H1 (cell line): ENCODE results near the gene MMP28. TPM values are rescaled to one million over a fixed set of nuclear protein-coding genes. Genes with fewer than 3 reads are reported as not detected.

ENCODE experiments used
- CTCF ChIA-PET: fragments of 300-600 bp; sonication (Branson Sonifier 250); formaldehyde crosslinking; loops from one replicate; lab custom pipeline; 2021; ENCODE audit not compliant: partially characterized antibody; lab: Charles Lee
- POLR2A ChIA-PET: fragments of 300-600 bp; sonication (Branson Sonifier 250); formaldehyde crosslinking; loops from one replicate; lab custom pipeline; 2021; ENCODE audit warnings: inconsistent platforms; ENCODE audit not compliant: partially characterized antibody; lab: Charles Lee
- DNase-seq, 2 experiments: peaks; one replicate each; pipeline versions ENCODE4 v3.0.0 to v3.0.0-alpha.2; 2010 to 2022; ENCODE audit warnings: low spot score in 2 of 2, low read depth in 1 of 2, mixed read lengths in 1 of 2
- FAIRE-seq: peaks from 2 replicates; lab custom pipeline; 2011; peaks lifted over from hg19 to GRCh38; lab: Jason Lieb, UNC
- H2AFZ ChIP-seq: 2 replicates; pipeline ENCODE4 v1.8.1; 2012; ENCODE audit warnings: low read length, inconsistent platforms
- H2AK5ac ChIP-seq: 2 replicates; pipeline ENCODE4 v1.6.1; 2013; ENCODE audit warnings: low read depth, low read length
- H2BK120ac ChIP-seq: replicated peaks from 2 replicates; pipeline ENCODE3; 2013; ENCODE audit warnings: low read depth, low read length, inconsistent platforms
- H2BK12ac ChIP-seq: 2 replicates; pipeline ENCODE4 v1.6.1; 2013; ENCODE audit warnings: low read depth, low read length
- H2BK15ac ChIP-seq: 2 replicates; pipeline ENCODE4 v1.6.1; 2013; ENCODE audit warnings: low read length
- H2BK20ac ChIP-seq: 2 replicates; pipeline ENCODE4 v1.6.1; 2013; ENCODE audit warnings: low read length
- H2BK5ac ChIP-seq: 2 replicates; pipeline ENCODE4 v1.6.1; 2013; ENCODE audit warnings: low read depth, low read length
- H3K14ac ChIP-seq: 2 replicates; pipeline ENCODE4 v1.6.1; 2013; ENCODE audit warnings: inconsistent platforms; ENCODE audit not compliant: insufficient read length
- H3K18ac ChIP-seq: 2 replicates; pipeline ENCODE4 v1.6.1; 2013; ENCODE audit warnings: low read length; ENCODE audit errors: extremely low read depth
- H3K23ac ChIP-seq: 2 replicates; pipeline ENCODE4 v1.6.1; 2013; ENCODE audit warnings: inconsistent platforms; ENCODE audit not compliant: insufficient read length
- H3K23me2 ChIP-seq: 2 replicates; pipeline ENCODE4 v1.6.1; 2013; ENCODE audit warnings: low read depth, low read length
- H3K27ac ChIP-seq: 2 replicates; pipeline ENCODE4 v1.6.1; 2011; ENCODE audit warnings: low read depth, low read length, inconsistent platforms
- H3K27me3 ChIP-seq, 4 experiments: replicated peaks in 1 of 4; 1 replicate in 1 of 4; 2 replicates in 3 of 4; pipeline versions ENCODE4 v1.6.1 to v1.8.1; 2011 to 2013; ENCODE audit warnings: low read length in 3 of 4, mild to moderate bottlenecking in 3 of 4, inconsistent platforms in 2 of 4, mixed read lengths in 2 of 4, moderate library complexity in 1 of 4; ENCODE audit not compliant: control insufficient read depth in 3 of 4, insufficient read depth in 3 of 4; ENCODE audit errors: extremely low read depth in 1 of 4
- H3K36me3 ChIP-seq, 4 experiments: 2 replicates each; pipeline versions ENCODE4 v1.6.1 to v1.8.1; 2011 to 2013; ENCODE audit warnings: mild to moderate bottlenecking in 4 of 4, low read length in 3 of 4, moderate library complexity in 2 of 4, control low read depth in 1 of 4, inconsistent platforms in 1 of 4; ENCODE audit not compliant: insufficient read depth in 4 of 4, control insufficient read depth in 2 of 4
- H3K4ac ChIP-seq: replicated peaks from 2 replicates; pipeline ENCODE3; 2013; ENCODE audit warnings: low read length, low read depth, mixed read lengths, inconsistent platforms; ENCODE audit not compliant: insufficient read length
- H3K4me1 ChIP-seq, 4 experiments: replicated peaks in 1 of 4; 1 replicate in 1 of 4; 2 replicates in 3 of 4; pipeline versions ENCODE4 v1.6.1 to v1.8.1; 2011 to 2013; ENCODE audit warnings: low read length in 3 of 4, inconsistent platforms in 2 of 4, mixed read lengths in 1 of 4; ENCODE audit not compliant: insufficient read depth in 4 of 4, control insufficient read depth in 3 of 4
- H3K4me2 ChIP-seq, 2 experiments: 2 replicates each; pipeline versions ENCODE4 v1.6.1 to v1.8.1; 2011 to 2013; ENCODE audit warnings: low read depth in 2 of 2, low read length in 2 of 2, control low read depth in 1 of 2, inconsistent platforms in 1 of 2, mild to moderate bottlenecking in 1 of 2; ENCODE audit not compliant: insufficient read depth in 1 of 2
- H3K4me3 ChIP-seq, 4 experiments: fragments of 200-600, 300-600 bp in 1 of 4; sonication (generic), shearing (Covaris generic), sonication (Bioruptor Twin) in 1 of 4; 2 replicates each; pipeline versions ENCODE4 v1.5.1 to v1.8.1; 2011 to 2016; ENCODE audit warnings: low read length in 4 of 4, low read depth in 3 of 4, control low read depth in 2 of 4, inconsistent platforms in 2 of 4, mild to moderate bottlenecking in 2 of 4, mixed read lengths in 1 of 4, moderate library complexity in 1 of 4; ENCODE audit not compliant: insufficient read depth in 2 of 4; ENCODE audit errors: extremely low read depth in 1 of 4
- H3K56ac ChIP-seq: replicated peaks from 2 replicates; pipeline ENCODE3; 2013; ENCODE audit warnings: low read depth, mild to moderate bottlenecking, mixed read lengths, low read length, inconsistent platforms; ENCODE audit not compliant: insufficient read length
- H3K79me1 ChIP-seq: 2 replicates; pipeline ENCODE4 v1.6.1; 2013; ENCODE audit warnings: low read depth, low read length, control low read depth
- H3K79me2 ChIP-seq, 2 experiments: 2 replicates each; pipeline versions ENCODE4 v1.6.1 to v1.8.1; 2012 to 2013; ENCODE audit warnings: low read length in 2 of 2, mild to moderate bottlenecking in 2 of 2, inconsistent platforms in 1 of 2; ENCODE audit not compliant: insufficient read depth in 2 of 2, control insufficient read depth in 1 of 2
- H3K9ac ChIP-seq, 4 experiments: replicated peaks in 1 of 4; 1 replicate in 1 of 4; 2 replicates in 3 of 4; pipeline versions ENCODE4 v1.6.1 to v1.8.1; 2011 to 2013; ENCODE audit warnings: low read depth in 3 of 4, low read length in 3 of 4, control low read depth in 2 of 4, mild to moderate bottlenecking in 2 of 4, moderate library complexity in 2 of 4, inconsistent platforms in 1 of 4; ENCODE audit errors: extremely low read depth in 1 of 4
- H3K9me3 ChIP-seq, 2 experiments: 2 replicates each; pipeline versions ENCODE4 v1.6.1 to v1.8.1; 2012 to 2013; ENCODE audit warnings: mild to moderate bottlenecking in 2 of 2, moderate library complexity in 2 of 2, control low read depth in 1 of 2, inconsistent platforms in 1 of 2, low read depth in 1 of 2, low read length in 1 of 2, mixed read lengths in 1 of 2; ENCODE audit not compliant: insufficient read depth in 2 of 2
- H4K20me1 ChIP-seq, 2 experiments: replicated peaks in 1 of 2; 2 replicates each; pipeline versions ENCODE3 to v1.8.1; 2011 to 2013; ENCODE audit warnings: inconsistent platforms in 2 of 2, low read length in 2 of 2, mild to moderate bottlenecking in 1 of 2; ENCODE audit not compliant: insufficient read depth in 2 of 2, control insufficient read depth in 1 of 2
- H4K5ac ChIP-seq: 2 replicates; pipeline ENCODE4 v1.6.1; 2013; ENCODE audit warnings: low read length, low read depth, mixed read lengths, inconsistent platforms; ENCODE audit not compliant: insufficient read length
- H4K8ac ChIP-seq: 2 replicates; pipeline ENCODE4 v1.8.0; 2013; ENCODE audit warnings: mild to moderate bottlenecking, moderate library complexity, low read length, inconsistent platforms; ENCODE audit not compliant: insufficient read depth; ENCODE audit errors: extremely low read depth
- H4K91ac ChIP-seq: replicated peaks from 2 replicates; pipeline ENCODE3; 2013; ENCODE audit warnings: low read length, mixed read lengths, inconsistent platforms; ENCODE audit not compliant: insufficient read length
- BACH1 ChIP-seq: IDR thresholded peaks from 2 replicates; pipeline ENCODE4 v1.6.1; 2012; ENCODE audit warnings: low read length, improper control_type of control experiment
- CBX8 ChIP-seq: fragments of 300-800, 300-1000 bp; sonication (generic); IDR thresholded peaks from 2 replicates; pipeline ENCODE4 v1.7.1; 2016; ENCODE audit warnings: low read depth, low read length, borderline replicate concordance
- FOSL1 ChIP-seq: IDR thresholded peaks from 2 replicates; pipeline ENCODE4 v1.6.1; 2011; ENCODE audit warnings: mild to moderate bottlenecking, low read depth, low read length, moderate library complexity; ENCODE audit not compliant: insufficient read depth
- MAFK ChIP-seq: IDR thresholded peaks from 2 replicates; pipeline ENCODE4 v1.6.1; 2012; ENCODE audit warnings: low read depth, mild to moderate bottlenecking, improper control_type of control experiment, low read length
- NANOG ChIP-seq: IDR thresholded peaks from 2 replicates; pipeline ENCODE4 v1.6.1; 2011; ENCODE audit warnings: low read length, low read depth, mild to moderate bottlenecking, inconsistent platforms; ENCODE audit not compliant: insufficient read depth, poor library complexity, severe bottlenecking
- POLR2A ChIP-seq, 2 experiments: IDR thresholded peaks; 1 replicate in 1 of 2; 2 replicates in 1 of 2; pipeline ENCODE4 v1.6.1; 2011; ENCODE audit warnings: low read depth in 2 of 2, low read length in 2 of 2, mild to moderate bottlenecking in 2 of 2; ENCODE audit errors: control extremely low read depth in 1 of 2
- SIX5 ChIP-seq: IDR thresholded peaks from 2 replicates; pipeline ENCODE4 v1.6.1; 2011; ENCODE audit warnings: mild to moderate bottlenecking, low read depth, low read length
- WGBS, 2 experiments: shearing (Covaris generic) in 1 of 2; methylation state at CpG; one replicate each; pipeline versions ENCODE4 v1.1.6 to v1.1.7; 2013 to 2015; ENCODE audit warnings: low lambda C conversion rate in 2 of 2, mixed read lengths in 2 of 2, inconsistent platforms in 1 of 2, low coverage in 1 of 2, missing lambda C conversion rate in 1 of 2; ENCODE audit not compliant: insufficient replicate concordance in 2 of 2, insufficient coverage in 1 of 2, insufficient read length in 1 of 2; ENCODE audit errors: extremely low coverage in 1 of 2, missing lambda C conversion rate in 1 of 2; 5-methylcytosine and 5-hydroxymethylcytosine counted together
- polyA plus RNA-seq, 7 experiments: library from polyadenylated mRNA; depleted of rRNA in 3 of 7; stranded (reverse) in 5 of 7; unstranded in 2 of 7; fragments of >200 nt in 5 of 7; fragments of 200-250 nt in 2 of 7; gene quantifications; 1 replicate in 5 of 7; 2 replicates in 1 of 7; 4 replicates in 1 of 7; pipeline versions ENCODE4 v1.2.1 to v1.2.3, GENCODE V29; 2011 to 2013; ENCODE audit warnings: missing spikeins in 2 of 7, mixed read lengths in 2 of 7
- total RNA-seq: library from RNA; stranded (reverse); fragmentation: NEBNext Ultra II Directional; extraction: Animal tissue kit (Norgen Biotek cat#: 25700); gene quantifications from 2 replicates; pipeline ENCODE4 v1.2.1, GENCODE V29; 2021

The MMP28 gene
- total and polyA plus RNA-seq, 2 of the 8 experiments (the other 6 are each of a cell fraction or from before 2014, with no cell fraction given): not detected

DNA sequence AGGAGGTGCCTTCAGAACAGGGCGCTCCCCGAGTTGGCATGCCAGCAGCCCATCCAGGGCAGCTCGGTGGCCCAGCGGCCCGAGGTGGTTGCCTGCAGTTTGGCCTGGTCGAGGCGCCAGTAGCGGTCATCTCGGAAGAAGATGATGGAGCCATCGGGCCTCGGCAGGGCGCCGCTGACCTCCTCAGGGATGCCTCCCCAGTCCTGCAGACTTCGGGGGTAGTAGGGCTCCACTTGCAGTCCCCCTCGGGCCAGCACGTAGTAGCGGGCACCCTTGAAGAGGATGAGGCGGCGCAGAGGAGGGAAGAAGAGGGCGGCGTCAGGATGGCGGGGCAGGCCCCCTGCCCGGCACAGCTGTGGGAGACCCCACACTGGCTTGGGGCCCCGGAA lies 29.0 kb downstream of the MMP28 start:
- CTCF ChIA-PET: interaction anchor here (0.6 to 13.0 kb wide), 7 partner anchors 15 to 105 kb away, joined by 3 to 247 read pairs (median 53); partner anchors contain the start of genes MMP28 and TAF15
- no peak overlapping the region for H3K27ac ChIP-seq
- H2BK12ac ChIP-seq: no peak overlapping the region
- POLR2A ChIA-PET: interaction anchor here (1.0 to 1.3 kb wide), 2 partner anchors 9 to 42 kb away, joined by 3 to 7 read pairs; partner anchors contain the start of gene TAF15
- H3K36me3 ChIP-seq: no peaks in the 10 kb centered on the region
- H4K20me1 ChIP-seq: no peaks in the 10 kb centered on the region
- no peak overlapping the region for H3K4me3 ChIP-seq
- 97% methylated on average over 15 of the region's 24 CpGs; no CpG with 5 or more reads in 1 of the 2 experiments for WGBS, 2 experiments
- H3K23me2 ChIP-seq: no peaks in the 10 kb centered on the region
- no peak overlapping the region for H3K4me2 ChIP-seq
- H3K23ac ChIP-seq: no peak overlapping the region
- H3K79me1 ChIP-seq: no peaks in the 10 kb centered on the region
- peak overlapping the region; percentile 82 for H4K91ac ChIP-seq
- H4K5ac ChIP-seq: no peak overlapping the region
- FAIRE-seq: no peak
- no peaks in the 10 kb centered on the region; a peak in 1 of 4 replicates for H3K9me3 ChIP-seq
- no peak overlapping the region for H2AFZ ChIP-seq
- no peak overlapping the region for H3K14ac ChIP-seq
- H2AK5ac ChIP-seq: no peak overlapping the region
- H2BK120ac ChIP-seq: no peak overlapping the region
- no peak overlapping the region for H3K9ac ChIP-seq
- H3K27me3 ChIP-seq: peaks cover 0 to 3% (median 2%) of the 10 kb centered on the region in 4 experiments; a peak in 3 of 7 replicates
- H2BK15ac ChIP-seq: no peak overlapping the region
- H3K79me2 ChIP-seq: no peaks in the 10 kb centered on the region
- H3K18ac ChIP-seq: no peak overlapping the region
- no peak for TF ChIP-seq POLR2A (IDR thresholded peaks at IDR 0.05; ENCODE audit: control extremely low read depth in 1 of 2, low read depth in 2 of 2, low read length in 2 of 2)
- TF ChIP-seq FOSL1: no peak
- no peak for TF ChIP-seq BACH1
- TF ChIP-seq SIX5: no peak
- no peak for TF ChIP-seq MAFK
- TF ChIP-seq CBX8: no peak
- TF ChIP-seq NANOG: no peak
- no peak overlapping the region for H2BK20ac ChIP-seq
- peaks cover 0 to 12% (median 7%) of the 10 kb centered on the region in 4 experiments; a peak in 5 of 7 replicates for H3K4me1 ChIP-seq
- H2BK5ac ChIP-seq: no peak overlapping the region
- peak overlapping the region; percentile 53; the same call in 1 of the 2 replicates for H4K8ac ChIP-seq
- no peak overlapping the region for H3K56ac ChIP-seq
- no peak for DNase-seq
- H3K4ac ChIP-seq: no peak overlapping the region
